ENCODE data around the gene IGSF22. TPM values are rescaled to one million over a fixed set of nuclear protein-coding genes. Genes with fewer than 3 reads are reported as not detected.
"Not testable (repeated sequence)": the region's sequence is repeated elsewhere in the genome, so short reads cannot be mapped to it uniquely, and the experiment has no call there.

The IGSF22 gene
- total and polyA plus RNA-seq, 7 donors, result 0.46 to 0.52 TPM; not detected in 5

GRCh38 chr11:18682466-18682865 is 43.5 kb downstream of the IGSF22 start:
- intact Hi-C loops (cut with DNase I), result no loop called here
- Histone ChIP-seq H3K9me3 (no peaks in the 10 kb centered on the region), H3K36me3 (no peaks in the 10 kb centered on the region), H3K27me3 (no peaks in the 10 kb centered on the region), H3K27ac (no peak overlapping the region), H3K4me1 (no peaks in the 10 kb centered on the region), H3K4me3 (no peak overlapping the region)
- WGBS, 2 donors, result 90 to 97% methylated on average over 3 of the region's 3 CpGs
- TF ChIP-seq POLR2AphosphoS5 (IDR thresholded peaks at IDR 0.05), result no peak
- TF ChIP-seq CTCF (IDR thresholded peaks at IDR 0.05), result no peak
- TF ChIP-seq POLR2A (IDR thresholded peaks at IDR 0.05), result no peak
- TF ChIP-seq EP300 (IDR thresholded peaks at IDR 0.05), result no peak
- DNase-seq, result no peak

GRCh38 chr11:18681949-18682348 is 44.0 kb downstream of the IGSF22 start:
- H3K27ac ChIP-seq; H3K27me3 ChIP-seq; H3K4me1 ChIP-seq; DNase-seq; H3K36me3 ChIP-seq; H3K9me3 ChIP-seq; intact Hi-C loops (cut with DNase I); H3K4me3 ChIP-seq: not testable (repeated sequence)
- 88 to 98% methylated on average over 1 of the region's 1 CpG for WGBS, 2 donors

GRCh38 chr11:18677560-18677959 is 48.4 kb downstream of the IGSF22 start:
- no peaks in the 10 kb centered on the region for H3K4me1 ChIP-seq

GRCh38 chr11:18676803-18677202 is 49.2 kb downstream of the IGSF22 start:
- H3K4me3 ChIP-seq, result no peak overlapping the region
- intact Hi-C loops (cut with DNase I), result no loop called here
- DNase-seq, result no peak
- WGBS, 2 donors, result 61 to 86% methylated on average over 4 of the region's 4 CpGs
- no peaks in the 10 kb centered on the region for H3K36me3 ChIP-seq
- H3K27ac ChIP-seq, result no peak overlapping the region
- H3K9me3 ChIP-seq, result no peaks in the 10 kb centered on the region
- no peaks in the 10 kb centered on the region for H3K4me1 ChIP-seq
- no peaks in the 10 kb centered on the region for H3K27me3 ChIP-seq
- TF ChIP-seq POLR2A (IDR thresholded peaks at IDR 0.05), result no peak
- TF ChIP-seq EP300 (IDR thresholded peaks at IDR 0.05), result no peak
- no peak for TF ChIP-seq CTCF (IDR thresholded peaks at IDR 0.05)
- no peak for TF ChIP-seq POLR2AphosphoS5 (IDR thresholded peaks at IDR 0.05)

More at GRCh38 chr11:18677560-18677959, 48.4 kb downstream of the IGSF22 start:
- H3K27me3 ChIP-seq, result no peaks in the 10 kb centered on the region
- WGBS, 2 donors, result 82 to 92% methylated on average over 3 of the region's 3 CpGs
- no peak overlapping the region for H3K27ac ChIP-seq
- no peak for DNase-seq
- no peaks in the 10 kb centered on the region for H3K36me3 ChIP-seq
- TF ChIP-seq CTCF (IDR thresholded peaks at IDR 0.05) (no peak), POLR2AphosphoS5 (IDR thresholded peaks at IDR 0.05) (no peak), EP300 (IDR thresholded peaks at IDR 0.05) (no peak), POLR2A (IDR thresholded peaks at IDR 0.05) (no peak)
- no peaks in the 10 kb centered on the region for H3K9me3 ChIP-seq
- intact Hi-C loops (cut with DNase I), result no loop called here
- H3K4me3 ChIP-seq, result no peak overlapping the region

- not testable (repeated sequence) for H3K4me1 ChIP-seq, H3K4me3 ChIP-seq
- WGBS, 2 donors, result 51 to 69% methylated on average over 7 of the region's 7 CpGs
These were observed 53.8 kb downstream of the IGSF22 start for GRCh38 chr11:18672209-18672608.

GRCh38 chr11:18671246-18671645 is 54.7 kb downstream of the IGSF22 start:
- intact Hi-C loops (cut with DNase I), result no loop called here
- H3K27me3 ChIP-seq, result no peaks in the 10 kb centered on the region
- WGBS, 2 donors, result 88% methylated on average over 2 of the region's 2 CpGs
- no peaks in the 10 kb centered on the region for H3K36me3 ChIP-seq
- no peak for TF ChIP-seq EP300 (IDR thresholded peaks at IDR 0.05)
- no peak for TF ChIP-seq CTCF (IDR thresholded peaks at IDR 0.05)
- TF ChIP-seq POLR2A (IDR thresholded peaks at IDR 0.05), result no peak
- no peak for DNase-seq
- no peaks in the 10 kb centered on the region for H3K9me3 ChIP-seq
- no peak overlapping the region for H3K27ac ChIP-seq
- H3K4me3 ChIP-seq, result no peak overlapping the region
- no peaks in the 10 kb centered on the region for H3K4me1 ChIP-seq

More at GRCh38 chr11:18672209-18672608, 53.8 kb downstream of the IGSF22 start:
- H3K27me3 ChIP-seq; intact Hi-C loops (cut with DNase I); H3K36me3 ChIP-seq; H3K27ac ChIP-seq; H3K9me3 ChIP-seq; DNase-seq: not testable (repeated sequence)
